H9 (cell line): ENCODE results near the gene C11orf58. TPM values are rescaled to one million over a fixed set of nuclear protein-coding genes. Genes with fewer than 3 reads are reported as not detected.
A peak's percentile ranks its signal among the peaks of the same experiment; 100 is the strongest.

ENCODE experiments used
- DNase-seq: peaks from one replicate; pipeline ENCODE4 v3.0.0-alpha.2; 2017
- H2AFZ ChIP-seq: one replicate; pipeline ENCODE4 v1.6.1; 2013; ENCODE audit warnings: mild to moderate bottlenecking, low read length, control low read depth, moderate library complexity
- H2AK5ac ChIP-seq: 2 replicates; pipeline ENCODE4 v1.6.1; 2013; ENCODE audit warnings: low read length, control low read depth, mixed read lengths; ENCODE audit not compliant: insufficient read length
- H2BK120ac ChIP-seq: one replicate; pipeline ENCODE4 v1.6.1; 2013; ENCODE audit warnings: low read depth, mild to moderate bottlenecking, low read length, control low read depth, inconsistent platforms; ENCODE audit not compliant: poor library complexity, severe bottlenecking
- H2BK12ac ChIP-seq: 2 replicates; pipeline ENCODE4 v1.6.1; 2013; ENCODE audit warnings: low read length, control low read depth, mixed read lengths, low read depth; ENCODE audit not compliant: insufficient read length
- H2BK15ac ChIP-seq: 2 replicates; pipeline ENCODE4 v1.6.1; 2013; ENCODE audit warnings: low read depth, low read length, control low read depth
- H2BK20ac ChIP-seq: one replicate; pipeline ENCODE4 v1.6.1; 2013; ENCODE audit warnings: low read depth, mild to moderate bottlenecking, low read length, control low read depth, inconsistent platforms; ENCODE audit not compliant: poor library complexity, severe bottlenecking
- H2BK5ac ChIP-seq: 2 replicates; pipeline ENCODE4 v1.6.1; 2013; ENCODE audit warnings: low read length, control low read depth, mixed read lengths; ENCODE audit not compliant: insufficient read length
- H3K14ac ChIP-seq: 2 replicates; pipeline ENCODE4 v1.6.1; 2013; ENCODE audit warnings: low read length, control low read depth; ENCODE audit not compliant: insufficient read depth
- H3K18ac ChIP-seq: 2 replicates; pipeline ENCODE4 v1.6.1; 2013; ENCODE audit warnings: low read depth, mild to moderate bottlenecking, mixed read lengths, low read length, control low read depth; ENCODE audit not compliant: insufficient read length
- H3K23ac ChIP-seq: 2 replicates; pipeline ENCODE4 v1.6.1; 2013; ENCODE audit warnings: low read length, control low read depth, mixed read lengths, low read depth; ENCODE audit not compliant: insufficient read length
- H3K23me2 ChIP-seq: 2 replicates; pipeline ENCODE4 v1.6.1; 2013; ENCODE audit warnings: low read depth, mild to moderate bottlenecking, mixed read lengths, low read length, control low read depth; ENCODE audit not compliant: insufficient read length, poor library complexity, severe bottlenecking
- H3K27ac ChIP-seq: 2 replicates; pipeline ENCODE4 v1.5.1; 2013; ENCODE audit warnings: low read length, control low read depth, mixed read lengths, low read depth; ENCODE audit not compliant: insufficient read length
- H3K27me3 ChIP-seq: 2 replicates; pipeline ENCODE4 v1.6.1; 2013; ENCODE audit warnings: low read length, control low read depth, inconsistent platforms; ENCODE audit not compliant: insufficient read depth
- H3K4ac ChIP-seq: 2 replicates; pipeline ENCODE4 v1.6.1; 2013; ENCODE audit warnings: low read depth, mild to moderate bottlenecking, control low read depth, inconsistent platforms, low read length, moderate library complexity
- H3K4me1 ChIP-seq: 2 replicates; pipeline ENCODE4 v1.6.1; 2013; ENCODE audit warnings: low read length, control low read depth, inconsistent platforms; ENCODE audit not compliant: insufficient read depth
- H3K4me2 ChIP-seq: 2 replicates; pipeline ENCODE4 v1.6.1; 2013; ENCODE audit warnings: low read length, control low read depth, mixed read lengths; ENCODE audit not compliant: insufficient read length, insufficient read depth
- H3K56ac ChIP-seq: 2 replicates; pipeline ENCODE4 v1.6.1; 2013; ENCODE audit warnings: low read depth, mild to moderate bottlenecking, mixed read lengths, low read length, control low read depth; ENCODE audit not compliant: insufficient read length
- H3K79me1 ChIP-seq: 2 replicates; pipeline ENCODE4 v1.6.1; 2013; ENCODE audit warnings: low read depth, mild to moderate bottlenecking, moderate library complexity, low read length, control low read depth, inconsistent platforms; ENCODE audit not compliant: insufficient read depth, poor library complexity, severe bottlenecking
- H3K79me2 ChIP-seq: 2 replicates; pipeline ENCODE4 v1.6.1; 2013; ENCODE audit warnings: low read length, control low read depth, inconsistent platforms; ENCODE audit not compliant: insufficient read depth
- H3K9ac ChIP-seq: 2 replicates; pipeline ENCODE4 v1.6.1; 2013; ENCODE audit warnings: low read length, control low read depth, mixed read lengths; ENCODE audit not compliant: insufficient read length; ENCODE audit errors: extremely low read depth
- H3K9me3 ChIP-seq: one replicate; pipeline ENCODE4 v1.6.1; 2013; ENCODE audit warnings: low read depth, low read length, inconsistent platforms; ENCODE audit not compliant: control insufficient read depth
- H3T11ph ChIP-seq: one replicate; pipeline ENCODE4 v1.6.1; 2013; ENCODE audit warnings: mild to moderate bottlenecking, low read length, control low read depth, inconsistent platforms
- H4K20me1 ChIP-seq: one replicate; pipeline ENCODE4 v1.6.1; 2013; ENCODE audit not compliant: control insufficient read depth, insufficient read length, insufficient read depth
- H4K5ac ChIP-seq: 2 replicates; pipeline ENCODE4 v1.6.1; 2013; ENCODE audit warnings: low read depth, mild to moderate bottlenecking, mixed read lengths, low read length, control low read depth; ENCODE audit not compliant: insufficient read length
- H4K8ac ChIP-seq: replicated peaks from 2 replicates; pipeline ENCODE4 v1.6.1; 2013; ENCODE audit warnings: low read length, control low read depth, mixed read lengths, low read depth; ENCODE audit not compliant: insufficient read length
- H4K91ac ChIP-seq: 2 replicates; pipeline ENCODE4 v1.6.1; 2013; ENCODE audit warnings: low read depth, mild to moderate bottlenecking, moderate library complexity, mixed read lengths, low read length, control low read depth; ENCODE audit not compliant: insufficient read length
- H3K27ac Mint-ChIP-seq, 3 experiments: 2 replicates in 2 of 3; 3 replicates in 1 of 3; pipeline ENCODE4 v1.8.0; 2020 to 2021; ENCODE audit warnings: mixed read lengths in 3 of 3, mild to moderate bottlenecking in 1 of 3, moderate library complexity in 1 of 3
- H3K27me3 Mint-ChIP-seq: 2 replicates; pipeline ENCODE4 v1.8.0; 2021; ENCODE audit warnings: low read depth, mild to moderate bottlenecking, moderate library complexity, mixed read lengths
- H3K36me3 Mint-ChIP-seq, 3 experiments: 2 replicates in 2 of 3; 3 replicates in 1 of 3; pipeline ENCODE4 v1.8.0; 2020 to 2021; ENCODE audit warnings: low read depth in 3 of 3, mixed read lengths in 3 of 3; ENCODE audit not compliant: insufficient read depth in 1 of 3
- H3K4me1 Mint-ChIP-seq, 2 experiments: 2 replicates each; pipeline ENCODE4 v1.8.0; 2020; ENCODE audit warnings: mixed read lengths in 2 of 2
- H3K4me3 Mint-ChIP-seq, 2 experiments: 2 replicates in 1 of 2; 3 replicates in 1 of 2; pipeline ENCODE4 v1.8.0; 2020 to 2021; ENCODE audit warnings: mild to moderate bottlenecking in 2 of 2, mixed read lengths in 2 of 2, moderate library complexity in 1 of 2
- H3K9me3 Mint-ChIP-seq, 2 experiments: 2 replicates in 1 of 2; 3 replicates in 1 of 2; pipeline ENCODE4 v1.8.0; 2020; ENCODE audit warnings: mild to moderate bottlenecking in 2 of 2, mixed read lengths in 2 of 2, moderate library complexity in 1 of 2
- CTCF ChIP-seq: fragments of 200-600 bp; sonication (generic); conservative IDR thresholded peaks from 3 replicates; pipeline ENCODE4 v1.8.0; 2021; ENCODE audit warnings: antibody characterized with exemption, mild to moderate bottlenecking
- WGBS: extraction: QIAGEN DNeasy Blood & Tissue Kit; methylation state at CpG from one replicate; pipeline ENCODE4 v1.1.7; 2013; ENCODE audit warnings: missing lambda C conversion rate, low lambda C conversion rate, mixed read lengths; ENCODE audit not compliant: insufficient read length; ENCODE audit errors: extremely low coverage; 5-methylcytosine and 5-hydroxymethylcytosine counted together
- total RNA-seq: library from RNA; stranded (reverse); gene quantifications from 2 replicates; pipeline ENCODE4 v1.2.1, GENCODE V29; 2021

C11orf58 gene
- total RNA-seq, 1 experiment from 2014 or later, result 169 TPM

- DNase-seq, result no peak
- Mint-ChIP-seq H3K27me3 (no peaks in the 10 kb centered on the region), H3K27ac (peak overlapping the region in 1 of 3 experiments; percentile 81; a peak in 1 of 7 replicates), H3K9me3 (no peaks in the 10 kb centered on the region), H3K36me3 (peaks cover 0 to 10% (median 3%) of the 10 kb centered on the region in 3 experiments; a peak in 6 of 7 replicates), H3K4me3 (no peak overlapping the region), H3K4me1 (peaks cover 12 to 15% of the 10 kb centered on the region in 2 experiments)
- no peak overlapping the region for H2BK120ac ChIP-seq
- H2BK20ac ChIP-seq, result no peak overlapping the region
- no peak for TF ChIP-seq CTCF
- no peak overlapping the region for H3K18ac ChIP-seq
- H3K9me3 ChIP-seq, result no peaks in the 10 kb centered on the region
- H4K91ac ChIP-seq, result no peak overlapping the region
- no peak overlapping the region for H3K4ac ChIP-seq
- WGBS, result no CpG with 5 or more reads among the region's 13 CpGs
- no peak overlapping the region for H2BK12ac ChIP-seq
- H3K56ac ChIP-seq, result no peak overlapping the region
- no peak overlapping the region for H2BK15ac ChIP-seq
- H3K23ac ChIP-seq, result no peak overlapping the region
- H3K27me3 ChIP-seq, result no peaks in the 10 kb centered on the region
- H3K9ac ChIP-seq, result no peak overlapping the region
- no peaks in the 10 kb centered on the region for H4K20me1 ChIP-seq
- no peaks in the 10 kb centered on the region for H3K4me1 ChIP-seq
- no peak overlapping the region for H2BK5ac ChIP-seq
- H3K14ac ChIP-seq, result no peak overlapping the region
- no peaks in the 10 kb centered on the region for H3K23me2 ChIP-seq
- no peak overlapping the region for H3K4me2 ChIP-seq
- H3T11ph ChIP-seq, result no peak overlapping the region
- H3K79me2 ChIP-seq, result no peaks in the 10 kb centered on the region
- H3K27ac ChIP-seq, result no peak overlapping the region
- no peak overlapping the region for H2AK5ac ChIP-seq
- no peaks in the 10 kb centered on the region for H3K79me1 ChIP-seq
- H2AFZ ChIP-seq, result no peak overlapping the region
- no peak overlapping the region for H4K8ac ChIP-seq
- no peak overlapping the region for H4K5ac ChIP-seq
These were observed 50.6 kb downstream of the C11orf58 start for GRCh38 chr11:16789063-16789420.
